HEK293 (cell line): ENCODE measurements around the gene HSPG2.

Experiments used
- CTCF ChIA-PET: fragments of 350-600 bp; formaldehyde crosslinking; extraction: SDS; loops from one replicate; lab custom pipeline; 2021; ENCODE audit warnings: antibody characterized with exemption; lab: Yijun Ruan, JAX
- POLR2A ChIA-PET: fragments of 300-600 bp; formaldehyde crosslinking; extraction: SDS; loops from one replicate; lab custom pipeline; 2020; ENCODE audit warnings: antibody characterized with exemption, inconsistent platforms; lab: Yijun Ruan, JAX
- H3K27ac ChIP-seq: fragments of 200-500 bp; sonication (Bioruptor generic); 2 replicates; pipeline ENCODE4 v1.5.1; 2014; ENCODE audit warnings: low read depth, low read length, control low read depth, inconsistent platforms; ENCODE audit errors: extremely low read depth
- H3K36me3 ChIP-seq, 2 experiments: fragments of 200-500 bp in 1 of 2; sonication (Bioruptor generic) in 1 of 2; 1 replicate in 1 of 2; 2 replicates in 1 of 2; pipeline ENCODE4 v1.5.1; 2014 to 2017; ENCODE audit warnings: inconsistent platforms in 2 of 2, low read length in 2 of 2; ENCODE audit not compliant: control insufficient read depth in 2 of 2, insufficient read depth in 1 of 2
- H3K4me1 ChIP-seq: fragments of 200-500 bp; sonication (Bioruptor generic); 2 replicates; pipeline ENCODE4 v1.5.1; 2014; ENCODE audit warnings: mild to moderate bottlenecking, low read length, inconsistent platforms; ENCODE audit not compliant: control insufficient read depth, insufficient read depth
- H3K4me3 ChIP-seq: 2 replicates; pipeline ENCODE4 v1.5.1; 2011; ENCODE audit warnings: low read depth, mild to moderate bottlenecking, control low read depth, low read length, moderate library complexity
- H3K9me3 ChIP-seq: fragments of 200-500 bp; sonication (Bioruptor generic); 2 replicates; pipeline ENCODE4 v1.5.1; 2014; ENCODE audit warnings: low read depth, low read length, inconsistent platforms; ENCODE audit not compliant: control insufficient read depth, insufficient read depth
- GLI4 ChIP-seq: fragments of 450-650 bp; formaldehyde crosslinking; IDR thresholded peaks from 2 replicates; pipeline ENCODE4 v1.5.1; 2016; ENCODE audit warnings: missing biosample characterization, missing genetic modification characterization
- MEIS1 ChIP-seq: sonication (generic); formaldehyde crosslinking; IDR thresholded peaks from 2 replicates; pipeline ENCODE4 v1.8.1; 2022; ENCODE audit warnings: missing genetic modification reagents, mild to moderate bottlenecking, borderline replicate concordance
- MZF1 ChIP-seq: fragments of 450-650 bp; formaldehyde crosslinking; IDR thresholded peaks from 2 replicates; pipeline ENCODE4 v1.5.1; 2017; ENCODE audit warnings: missing biosample characterization, missing genetic modification characterization, borderline replicate concordance
- YY2 ChIP-seq: fragments of 450-650 bp; formaldehyde crosslinking; IDR thresholded peaks from 2 replicates; pipeline ENCODE4 v1.5.1; 2016; ENCODE audit warnings: missing biosample characterization, missing genetic modification characterization
- ZBTB8A ChIP-seq: fragments of 450-650 bp; formaldehyde crosslinking; IDR thresholded peaks from 2 replicates; pipeline ENCODE4 v1.5.1; 2016; ENCODE audit warnings: missing biosample characterization, missing genetic modification characterization
- ZFP37 ChIP-seq: fragments of 450-650 bp; formaldehyde crosslinking; IDR thresholded peaks from 2 replicates; pipeline ENCODE4 v1.5.1; 2016; ENCODE audit warnings: missing biosample characterization, missing genetic modification characterization
- ZNF19 ChIP-seq: fragments of 450-650 bp; formaldehyde crosslinking; IDR thresholded peaks from 2 replicates; pipeline ENCODE4; 2016; ENCODE audit warnings: missing biosample characterization, missing genetic modification characterization, low read depth
- ZNF211 ChIP-seq: fragments of 450-650 bp; formaldehyde crosslinking; IDR thresholded peaks from 2 replicates; pipeline ENCODE4 v1.5.1; 2016; ENCODE audit warnings: low read depth, missing biosample characterization, missing genetic modification characterization
- ZNF221 ChIP-seq: fragments of 450-650 bp; formaldehyde crosslinking; IDR thresholded peaks from 2 replicates; pipeline ENCODE4 v1.5.1; 2017; ENCODE audit warnings: missing biosample characterization, missing genetic modification characterization, borderline replicate concordance
- ZNF350 ChIP-seq: fragments of 450-650 bp; formaldehyde crosslinking; IDR thresholded peaks from 2 replicates; pipeline ENCODE4 v1.5.0; 2017; ENCODE audit warnings: missing biosample characterization, mild to moderate bottlenecking, missing genetic modification characterization
- ZNF391 ChIP-seq: fragments of 450-650 bp; formaldehyde crosslinking; IDR thresholded peaks from 2 replicates; pipeline ENCODE4 v1.5.1; 2016; ENCODE audit warnings: low read depth, missing biosample characterization, missing genetic modification characterization, borderline replicate concordance
- ZNF433 ChIP-seq: fragments of 450-650 bp; formaldehyde crosslinking; IDR thresholded peaks from 2 replicates; pipeline ENCODE4 v1.5.1; 2016; ENCODE audit warnings: missing biosample characterization, missing genetic modification characterization, low read depth
- ZNF48 ChIP-seq: fragments of 450-650 bp; formaldehyde crosslinking; IDR thresholded peaks from 2 replicates; pipeline ENCODE4 v1.5.1; 2016; ENCODE audit warnings: missing biosample characterization, missing genetic modification characterization
- ZNF501 ChIP-seq: fragments of 450-650 bp; formaldehyde crosslinking; IDR thresholded peaks from 2 replicates; pipeline ENCODE4 v1.5.1; 2016; ENCODE audit warnings: missing biosample characterization, missing genetic modification characterization
- ZNF510 ChIP-seq: fragments of 450-650 bp; formaldehyde crosslinking; IDR thresholded peaks from 2 replicates; pipeline ENCODE4 v1.5.1; 2018; ENCODE audit warnings: mild to moderate bottlenecking, missing genetic modification characterization, missing biosample characterization; ENCODE audit not compliant: insufficient replicate concordance
- ZNF514 ChIP-seq: fragments of 450-650 bp; formaldehyde crosslinking; IDR thresholded peaks from 2 replicates; pipeline ENCODE4 v1.5.1; 2016; ENCODE audit warnings: missing biosample characterization, missing genetic modification characterization
- ZNF571 ChIP-seq: fragments of 450-650 bp; formaldehyde crosslinking; IDR thresholded peaks from 2 replicates; pipeline ENCODE4 v1.5.0; 2017; ENCODE audit warnings: missing biosample characterization, missing genetic modification characterization
- ZNF610 ChIP-seq: fragments of 450-650 bp; formaldehyde crosslinking; IDR thresholded peaks from 2 replicates; pipeline ENCODE4 v1.5.1; 2016; ENCODE audit warnings: missing biosample characterization, missing genetic modification characterization, borderline replicate concordance
- ZNF621 ChIP-seq: fragments of 450-650 bp; formaldehyde crosslinking; IDR thresholded peaks from 2 replicates; pipeline ENCODE4 v1.5.1; 2017; ENCODE audit warnings: missing biosample characterization, missing genetic modification characterization
- ZNF654 ChIP-seq: fragments of 450-650 bp; formaldehyde crosslinking; IDR thresholded peaks from 2 replicates; pipeline ENCODE4 v1.5.1; 2016; ENCODE audit warnings: low read depth, missing biosample characterization, missing genetic modification characterization
- ZNF76 ChIP-seq: fragments of 450-650 bp; formaldehyde crosslinking; IDR thresholded peaks from 2 replicates; pipeline ENCODE4; 2016; ENCODE audit warnings: low read depth, missing biosample characterization, missing genetic modification characterization, borderline replicate concordance
- ZNF791 ChIP-seq: fragments of 450-650 bp; formaldehyde crosslinking; IDR thresholded peaks from 2 replicates; pipeline ENCODE4 v1.5.1; 2016; ENCODE audit warnings: missing biosample characterization, missing genetic modification characterization
- TF ChIP-seq, protein P1 (sequence below): fragments of 450-650 bp; formaldehyde crosslinking; IDR thresholded peaks from 2 replicates; pipeline ENCODE4 v1.5.0; 2017; ENCODE audit warnings: missing biosample characterization, missing genetic modification characterization, borderline replicate concordance
- TF ChIP-seq, protein P2 (sequence below): fragments of 450-650 bp; formaldehyde crosslinking; IDR thresholded peaks from 2 replicates; pipeline ENCODE4 v1.5.1; 2016; ENCODE audit warnings: missing biosample characterization, missing genetic modification characterization
- TF ChIP-seq, protein P3 (sequence below): fragments of 450-650 bp; IDR thresholded peaks from 2 replicates; pipeline ENCODE4 v1.5.1; 2018; ENCODE audit warnings: missing biosample characterization, mild to moderate bottlenecking, missing genetic modification characterization

The HSPG2 gene

DNA sequence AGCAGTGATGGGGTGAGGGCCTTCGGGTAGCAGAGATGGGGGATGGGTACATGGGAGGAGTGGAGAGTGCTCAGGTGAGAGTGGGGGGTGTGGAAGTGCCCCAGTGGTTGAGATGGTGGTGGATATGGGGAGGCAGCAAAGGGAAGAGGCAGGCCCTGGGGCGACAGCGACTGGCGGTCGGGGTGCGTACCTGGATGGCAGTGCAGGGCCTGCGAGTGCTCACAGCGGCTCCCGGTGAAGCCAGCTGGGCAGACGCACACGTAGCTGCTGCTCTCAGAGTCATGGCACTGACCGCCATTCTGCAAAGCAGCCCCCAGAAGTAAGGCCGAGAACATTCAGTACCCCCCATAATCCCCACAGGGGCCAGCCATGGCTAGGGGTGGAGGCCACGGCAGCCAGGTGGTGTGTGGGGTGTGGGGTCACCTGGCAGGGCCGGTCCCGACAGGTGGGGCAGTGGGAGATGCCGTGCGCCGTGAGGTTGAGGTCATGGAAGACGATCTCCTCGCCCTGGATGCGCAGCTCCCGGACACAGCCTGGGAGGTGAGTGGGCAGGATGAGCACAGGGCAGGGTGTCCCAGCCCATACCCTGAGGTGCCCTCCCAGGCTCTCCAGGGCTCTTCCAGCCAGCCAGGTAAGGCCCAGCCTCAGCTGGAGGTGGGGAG is 106.2 kb downstream of the HSPG2 start:
- no peak overlapping the region for H3K27ac ChIP-seq
- H3K4me1 ChIP-seq: no peaks in the 10 kb centered on the region
- CTCF ChIA-PET: no interaction called here
- H3K36me3 ChIP-seq: peaks cover 0 to 75% of the 10 kb centered on the region in 2 experiments; a peak in 1 of 3 replicates
- TF ChIP-seq ZNF791 (tag by site-specific recombination): no peak
- no peak for TF ChIP-seq ZNF621 (tag by site-specific recombination)
- no peak for TF ChIP-seq ZNF433
- H3K9me3 ChIP-seq: no peaks in the 10 kb centered on the region
- POLR2A ChIA-PET: no interaction called here
- H3K4me3 ChIP-seq: no peak overlapping the region

DNA sequence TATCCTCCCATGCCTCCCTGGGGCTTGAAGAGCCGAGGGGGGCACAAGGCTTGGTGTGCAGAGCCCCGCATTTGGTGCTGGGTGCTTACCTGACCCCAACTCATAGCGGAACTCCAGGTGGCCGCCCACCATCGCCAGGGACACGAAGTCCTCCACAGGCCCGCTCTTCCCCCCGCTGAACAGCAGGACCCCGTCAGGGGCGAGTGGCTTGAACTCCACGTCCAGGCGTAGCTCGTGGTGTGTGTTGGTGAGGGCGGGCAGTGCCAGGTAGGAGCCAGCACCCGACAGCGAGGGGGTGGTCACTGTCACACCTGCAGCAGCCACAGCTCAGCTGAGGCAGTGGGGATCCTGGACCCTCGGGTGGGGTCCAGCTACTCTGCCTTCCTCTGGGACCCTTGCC is 107.8 kb downstream of the HSPG2 start:
- Histone ChIP-seq H3K36me3 (peaks cover 0 to 62% of the 10 kb centered on the region in 2 experiments; a peak in 1 of 3 replicates), H3K27ac (no peak overlapping the region), H3K4me1 (no peaks in the 10 kb centered on the region), H3K4me3 (no peak overlapping the region), H3K9me3 (no peaks in the 10 kb centered on the region)
- TF ChIP-seq GLI4 (tag by site-specific recombination) (no peak), ZNF211 (tag by site-specific recombination) (no peak), ZNF514 (no peak), ZNF76 (tag by site-specific recombination) (no peak), ZNF19 (tag by site-specific recombination) (no peak), ZNF221 (no peak), ZNF571 (tag by site-specific recombination) (no peak), ZNF391 (tag by site-specific recombination) (no peak), ZNF48 (no peak), ZNF501 (tag by site-specific recombination) (no peak), ZNF350 (tag by site-specific recombination) (no peak), ZNF654 (tag by site-specific recombination) (no peak), MZF1 (tag by site-specific recombination) (no peak), ZNF610 (tag by site-specific recombination) (no peak), MEIS1 (CRISPR knock-in tag) (no peak)
- TF ChIP-seq, protein P1, sequence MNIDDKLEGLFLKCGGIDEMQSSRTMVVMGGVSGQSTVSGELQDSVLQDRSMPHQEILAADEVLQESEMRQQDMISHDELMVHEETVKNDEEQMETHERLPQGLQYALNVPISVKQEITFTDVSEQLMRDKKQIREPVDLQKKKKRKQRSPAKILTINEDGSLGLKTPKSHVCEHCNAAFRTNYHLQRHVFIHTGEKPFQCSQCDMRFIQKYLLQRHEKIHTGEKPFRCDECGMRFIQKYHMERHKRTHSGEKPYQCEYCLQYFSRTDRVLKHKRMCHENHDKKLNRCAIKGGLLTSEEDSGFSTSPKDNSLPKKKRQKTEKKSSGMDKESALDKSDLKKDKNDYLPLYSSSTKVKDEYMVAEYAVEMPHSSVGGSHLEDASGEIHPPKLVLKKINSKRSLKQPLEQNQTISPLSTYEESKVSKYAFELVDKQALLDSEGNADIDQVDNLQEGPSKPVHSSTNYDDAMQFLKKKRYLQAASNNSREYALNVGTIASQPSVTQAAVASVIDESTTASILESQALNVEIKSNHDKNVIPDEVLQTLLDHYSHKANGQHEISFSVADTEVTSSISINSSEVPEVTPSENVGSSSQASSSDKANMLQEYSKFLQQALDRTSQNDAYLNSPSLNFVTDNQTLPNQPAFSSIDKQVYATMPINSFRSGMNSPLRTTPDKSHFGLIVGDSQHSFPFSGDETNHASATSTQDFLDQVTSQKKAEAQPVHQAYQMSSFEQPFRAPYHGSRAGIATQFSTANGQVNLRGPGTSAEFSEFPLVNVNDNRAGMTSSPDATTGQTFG (tag by site-specific recombination): no peak
- ChIA-PET CTCF (no interaction called here), POLR2A (no interaction called here)

DNA sequence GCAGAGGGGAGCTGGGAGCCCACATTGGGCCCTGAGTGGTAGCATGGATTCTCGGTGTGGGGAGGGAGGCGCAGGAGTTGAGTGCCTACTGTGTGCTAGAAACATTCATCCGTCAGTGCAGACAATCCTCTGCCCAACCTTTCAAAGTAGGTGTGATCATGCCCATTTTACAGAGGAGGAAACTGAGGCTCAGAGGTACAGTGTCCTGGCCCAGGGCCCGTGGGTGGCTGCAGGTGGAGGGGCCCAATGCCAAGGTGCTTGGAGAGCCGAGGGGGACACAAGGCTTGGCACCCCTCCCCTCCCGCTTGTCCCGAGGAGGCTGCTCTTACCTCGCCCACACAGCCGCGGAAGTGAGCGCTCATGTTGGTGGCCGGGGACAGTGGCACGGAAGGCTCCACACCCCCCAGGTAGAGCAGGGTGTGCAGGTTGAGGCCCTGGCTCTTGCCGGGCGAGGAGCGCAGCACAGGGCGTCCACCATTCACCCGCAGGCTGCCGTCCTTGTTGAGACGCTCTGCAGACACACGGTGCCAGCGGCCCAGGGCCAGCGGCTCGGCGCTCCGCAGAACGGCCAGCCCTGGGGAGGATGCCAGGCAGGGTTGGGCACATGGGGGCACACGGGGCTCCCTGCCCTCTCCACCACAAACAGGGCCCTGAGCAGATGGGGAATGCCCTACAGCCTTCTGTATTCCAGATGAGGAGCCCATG is 108.5 kb downstream of the HSPG2 start:
- no peak overlapping the region for H3K27ac ChIP-seq
- no peaks in the 10 kb centered on the region for H3K9me3 ChIP-seq
- H3K4me1 ChIP-seq: no peaks in the 10 kb centered on the region
- H3K4me3 ChIP-seq: no peak overlapping the region
- ChIA-PET POLR2A (interaction anchor here (0.5 kb wide), 1 partner anchor 9 kb away, joined by 7 read pairs; no protein-coding TSS in a partner anchor), CTCF (no interaction called here)
- H3K36me3 ChIP-seq: peaks cover 0 to 59% of the 10 kb centered on the region in 2 experiments; a peak in 1 of 3 replicates
- TF ChIP-seq MZF1 (tag by site-specific recombination) (no peak), ZNF211 (tag by site-specific recombination) (no peak), YY2 (tag by site-specific recombination) (no peak), ZFP37 (tag by site-specific recombination) (no peak), ZNF48 (no peak), ZNF510 (tag by site-specific recombination) (no peak), ZBTB8A (tag by site-specific recombination) (no peak)
- TF ChIP-seq, protein P2, sequence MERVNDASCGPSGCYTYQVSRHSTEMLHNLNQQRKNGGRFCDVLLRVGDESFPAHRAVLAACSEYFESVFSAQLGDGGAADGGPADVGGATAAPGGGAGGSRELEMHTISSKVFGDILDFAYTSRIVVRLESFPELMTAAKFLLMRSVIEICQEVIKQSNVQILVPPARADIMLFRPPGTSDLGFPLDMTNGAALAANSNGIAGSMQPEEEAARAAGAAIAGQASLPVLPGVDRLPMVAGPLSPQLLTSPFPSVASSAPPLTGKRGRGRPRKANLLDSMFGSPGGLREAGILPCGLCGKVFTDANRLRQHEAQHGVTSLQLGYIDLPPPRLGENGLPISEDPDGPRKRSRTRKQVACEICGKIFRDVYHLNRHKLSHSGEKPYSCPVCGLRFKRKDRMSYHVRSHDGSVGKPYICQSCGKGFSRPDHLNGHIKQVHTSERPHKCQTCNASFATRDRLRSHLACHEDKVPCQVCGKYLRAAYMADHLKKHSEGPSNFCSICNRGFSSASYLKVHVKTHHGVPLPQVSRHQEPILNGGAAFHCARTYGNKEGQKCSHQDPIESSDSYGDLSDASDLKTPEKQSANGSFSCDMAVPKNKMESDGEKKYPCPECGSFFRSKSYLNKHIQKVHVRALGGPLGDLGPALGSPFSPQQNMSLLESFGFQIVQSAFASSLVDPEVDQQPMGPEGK (tag by site-specific recombination): no peak
- TF ChIP-seq, protein P3, sequence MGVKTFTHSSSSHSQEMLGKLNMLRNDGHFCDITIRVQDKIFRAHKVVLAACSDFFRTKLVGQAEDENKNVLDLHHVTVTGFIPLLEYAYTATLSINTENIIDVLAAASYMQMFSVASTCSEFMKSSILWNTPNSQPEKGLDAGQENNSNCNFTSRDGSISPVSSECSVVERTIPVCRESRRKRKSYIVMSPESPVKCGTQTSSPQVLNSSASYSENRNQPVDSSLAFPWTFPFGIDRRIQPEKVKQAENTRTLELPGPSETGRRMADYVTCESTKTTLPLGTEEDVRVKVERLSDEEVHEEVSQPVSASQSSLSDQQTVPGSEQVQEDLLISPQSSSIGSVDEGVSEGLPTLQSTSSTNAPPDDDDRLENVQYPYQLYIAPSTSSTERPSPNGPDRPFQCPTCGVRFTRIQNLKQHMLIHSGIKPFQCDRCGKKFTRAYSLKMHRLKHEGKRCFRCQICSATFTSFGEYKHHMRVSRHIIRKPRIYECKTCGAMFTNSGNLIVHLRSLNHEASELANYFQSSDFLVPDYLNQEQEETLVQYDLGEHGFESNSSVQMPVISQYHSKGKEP (tag by site-specific recombination): no peak
